ENCODE data around the gene RABEP2. TPM values are rescaled to one million over a fixed set of nuclear protein-coding genes. Genes with fewer than 3 reads are reported as not detected.
"Not testable (repeated sequence)": the region's sequence is repeated elsewhere in the genome, so short reads cannot be mapped to it uniquely, and the experiment has no call there.

RABEP2 gene
- total RNA-seq, 1 donor from 2014 or later, result 52.1 TPM

DNA sequence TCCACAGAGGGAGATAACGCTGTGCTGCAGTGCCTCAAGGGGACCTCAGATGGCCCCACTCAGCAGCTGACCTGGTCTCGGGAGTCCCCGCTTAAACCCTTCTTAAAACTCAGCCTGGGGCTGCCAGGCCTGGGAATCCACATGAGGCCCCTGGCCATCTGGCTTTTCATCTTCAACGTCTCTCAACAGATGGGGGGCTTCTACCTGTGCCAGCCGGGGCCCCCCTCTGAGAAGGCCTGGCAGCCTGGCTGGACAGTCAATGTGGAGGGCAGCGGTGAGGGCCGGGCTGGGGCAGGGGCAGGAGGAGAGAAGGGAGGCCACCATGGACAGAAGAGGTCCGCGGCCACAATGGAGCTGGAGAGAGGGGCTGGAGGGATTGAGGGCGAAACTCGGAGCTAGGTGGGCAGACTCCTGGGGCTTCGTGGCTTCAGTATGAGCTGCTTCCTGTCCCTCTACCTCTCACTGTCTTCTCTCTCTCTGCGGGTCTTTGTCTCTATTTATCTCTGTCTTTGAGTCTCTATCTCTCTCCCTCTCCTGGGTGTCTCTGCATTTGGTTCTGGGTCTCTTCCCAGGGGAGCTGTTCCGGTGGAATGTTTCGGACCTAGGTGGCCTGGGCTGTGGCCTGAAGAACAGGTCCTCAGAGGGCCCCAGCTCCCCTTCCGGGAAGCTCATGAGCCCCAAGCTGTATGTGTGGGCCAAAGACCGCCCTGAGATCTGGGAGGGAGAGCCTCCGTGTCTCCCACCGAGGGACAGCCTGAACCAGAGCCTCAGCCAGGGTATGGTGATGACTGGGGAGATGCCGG is 7.5 kb upstream of the RABEP2 start:
- DNase-seq (ENCODE audit: low read depth), result no peak

DNA sequence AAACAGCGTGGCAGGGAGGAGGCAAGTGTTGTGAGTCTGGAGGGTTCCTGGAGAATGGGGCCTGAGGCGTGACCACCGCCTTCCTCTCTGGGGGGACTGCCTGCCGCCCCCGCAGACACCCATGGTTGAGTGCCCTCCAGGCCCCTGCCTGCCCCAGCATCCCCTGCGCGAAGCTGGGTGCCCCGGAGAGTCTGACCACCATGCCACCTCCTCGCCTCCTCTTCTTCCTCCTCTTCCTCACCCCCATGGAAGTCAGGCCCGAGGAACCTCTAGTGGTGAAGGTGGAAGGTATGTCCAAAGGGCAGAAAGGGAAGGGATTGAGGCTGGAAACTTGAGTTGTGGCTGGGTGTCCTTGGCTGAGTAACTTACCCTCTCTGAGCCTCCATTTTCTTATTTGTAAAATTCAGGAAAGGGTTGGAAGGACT is 6.8 kb upstream of the RABEP2 start, which contains the start of gene CD19:
TSS of gene CD19 (plus strand) at position 171 of the 425 bp plus-strand sequence. CDS start at position 201, 30 bp downstream.
- DNase-seq (ENCODE audit: low read depth), result no peak

DNA sequence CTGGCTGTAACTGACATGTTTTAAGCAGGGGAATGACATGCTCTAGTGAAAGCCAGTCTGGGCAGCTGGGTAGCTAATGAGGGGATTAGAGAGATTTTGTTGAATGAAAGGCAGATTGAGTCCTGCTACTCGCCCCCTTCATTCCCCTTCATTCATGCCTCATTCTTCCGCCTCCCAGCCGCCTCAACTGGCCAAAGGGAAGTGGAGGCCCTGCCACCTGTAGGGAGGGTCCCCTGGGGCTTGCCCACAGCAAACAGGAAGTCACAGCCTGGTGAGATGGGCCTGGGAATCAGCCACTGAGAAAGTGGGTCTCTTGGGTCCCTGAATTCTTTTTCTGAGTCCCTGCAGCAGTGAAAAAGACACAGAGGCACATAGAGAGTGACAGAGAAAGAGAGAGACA is 5.6 kb upstream of the RABEP2 start:
- DNase-seq (ENCODE audit: low read depth), result no peak

DNA sequence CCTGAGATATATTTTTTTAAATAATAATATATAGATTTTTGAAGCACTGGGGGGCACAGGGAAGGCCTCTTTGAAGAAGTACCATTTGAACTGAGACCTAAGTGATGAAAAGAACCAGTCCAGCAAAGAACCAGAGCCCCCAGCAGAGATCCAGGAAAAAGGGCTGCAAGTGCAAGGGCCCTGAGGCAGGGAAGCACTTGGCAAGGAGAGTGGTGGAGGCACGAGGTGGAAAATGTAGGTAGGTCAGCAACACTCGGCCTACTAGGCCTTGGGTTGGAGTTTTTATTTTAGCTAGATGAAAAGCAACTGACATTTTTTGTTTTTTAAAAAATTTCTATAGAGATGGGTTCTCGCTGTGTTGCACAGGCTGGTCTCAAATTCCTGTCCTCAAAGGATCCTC is 5.2 kb upstream of the RABEP2 start:
- DNase-seq (ENCODE audit: low read depth), result no peak

DNA sequence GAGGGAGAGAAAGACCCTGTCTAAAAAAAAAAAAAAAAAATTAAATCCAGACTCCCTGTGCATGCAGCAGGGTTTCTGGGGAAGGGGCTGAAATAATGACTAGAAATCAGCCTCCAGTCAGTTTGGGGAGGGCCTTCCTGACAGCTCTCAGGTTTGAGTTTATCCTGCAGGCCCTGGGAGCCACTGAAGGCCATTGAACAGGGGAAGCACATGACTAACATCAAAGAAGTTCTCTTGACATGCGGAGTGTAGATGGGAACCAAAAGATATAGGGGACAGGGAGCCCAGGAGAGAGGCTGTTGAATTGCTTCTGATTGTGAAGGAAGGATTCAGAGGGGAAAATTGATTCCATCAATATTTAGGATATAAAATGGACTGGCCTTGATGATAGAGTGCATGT is 2.8 kb upstream of the RABEP2 start:
- no peak for DNase-seq (ENCODE audit: low read depth)

DNA sequence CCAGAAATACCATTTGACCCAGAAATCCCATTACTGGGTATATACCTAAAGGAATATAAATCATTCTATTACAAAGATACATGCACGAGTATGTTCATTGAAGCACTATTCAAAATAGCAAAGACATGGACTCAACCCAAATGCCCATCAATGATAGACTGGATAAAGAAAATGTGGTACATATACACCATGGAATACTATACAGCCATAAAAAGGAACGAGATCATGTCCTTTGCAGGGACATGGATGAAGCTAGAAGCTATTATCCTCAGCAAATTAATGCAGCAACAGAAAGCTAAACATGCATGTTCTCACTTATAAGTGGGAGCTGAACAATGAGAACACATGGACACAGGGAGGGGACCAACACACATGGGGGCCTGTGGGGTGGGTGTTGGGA is 1.2 kb upstream of the RABEP2 start:
- not testable (repeated sequence) for DNase-seq (ENCODE audit: low read depth)

DNA sequence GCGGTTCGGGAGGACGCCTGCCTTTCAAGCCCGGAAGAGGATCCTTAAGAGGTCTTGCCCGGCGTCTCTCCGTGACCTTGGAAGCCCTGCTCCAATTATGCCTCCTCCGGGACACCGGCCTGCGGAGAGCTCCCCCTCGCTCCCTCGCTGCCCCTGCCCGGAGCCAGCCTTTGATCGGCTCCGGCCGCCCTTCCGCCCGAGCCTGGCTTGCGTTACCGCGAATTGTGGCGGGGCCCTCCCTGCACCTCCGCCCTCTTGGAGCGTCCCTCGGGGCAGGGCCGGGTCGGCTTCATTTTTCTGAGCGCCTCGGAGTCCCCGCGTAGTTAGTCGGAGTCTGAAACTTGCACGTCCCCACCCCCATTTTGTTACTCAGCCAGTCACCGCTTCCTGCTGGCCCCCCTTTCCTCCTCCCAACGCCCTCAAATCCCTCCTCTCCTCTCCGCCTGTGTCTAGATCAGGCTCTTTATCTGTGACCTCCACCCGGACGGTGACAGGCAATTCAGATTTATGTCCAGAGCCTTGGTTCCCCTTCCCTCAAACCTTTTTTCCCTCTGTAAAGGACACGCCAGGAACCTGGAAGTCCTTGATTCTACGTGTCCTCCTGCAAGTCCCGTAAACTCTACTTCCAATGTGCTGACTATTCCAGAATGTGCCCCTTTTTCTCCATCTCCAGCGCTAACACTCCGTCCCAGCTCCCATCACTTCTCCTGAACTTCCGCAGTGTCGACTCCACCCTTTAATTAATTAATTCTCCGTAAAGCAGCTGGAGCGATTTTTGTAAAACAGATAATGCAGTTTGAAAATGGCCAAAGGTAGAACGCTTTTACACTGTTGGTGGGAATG is 569 bp upstream of the RABEP2 start:
- DNase-seq (ENCODE audit: low read depth), result peak; percentile 57

DNA sequence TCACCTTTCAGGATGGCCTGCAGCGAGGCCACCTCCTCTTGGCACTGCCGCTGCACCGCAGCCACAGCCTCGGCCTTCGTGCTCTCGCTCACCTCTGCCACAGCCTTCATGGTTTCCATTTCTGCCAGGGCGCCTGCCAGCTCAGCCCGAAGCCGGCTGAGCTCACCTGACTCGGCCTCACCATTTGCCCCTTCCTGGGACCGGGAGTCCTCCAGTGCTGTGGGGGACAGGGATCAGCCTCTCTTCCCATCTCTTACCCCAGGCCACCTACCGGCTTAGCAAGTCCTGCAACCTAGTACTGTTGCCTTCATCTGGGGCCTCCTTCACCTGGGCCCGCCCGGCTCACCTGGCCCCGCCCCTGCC is 658 bp downstream of the RABEP2 start:
- no peak for DNase-seq (ENCODE audit: low read depth)

DNA sequence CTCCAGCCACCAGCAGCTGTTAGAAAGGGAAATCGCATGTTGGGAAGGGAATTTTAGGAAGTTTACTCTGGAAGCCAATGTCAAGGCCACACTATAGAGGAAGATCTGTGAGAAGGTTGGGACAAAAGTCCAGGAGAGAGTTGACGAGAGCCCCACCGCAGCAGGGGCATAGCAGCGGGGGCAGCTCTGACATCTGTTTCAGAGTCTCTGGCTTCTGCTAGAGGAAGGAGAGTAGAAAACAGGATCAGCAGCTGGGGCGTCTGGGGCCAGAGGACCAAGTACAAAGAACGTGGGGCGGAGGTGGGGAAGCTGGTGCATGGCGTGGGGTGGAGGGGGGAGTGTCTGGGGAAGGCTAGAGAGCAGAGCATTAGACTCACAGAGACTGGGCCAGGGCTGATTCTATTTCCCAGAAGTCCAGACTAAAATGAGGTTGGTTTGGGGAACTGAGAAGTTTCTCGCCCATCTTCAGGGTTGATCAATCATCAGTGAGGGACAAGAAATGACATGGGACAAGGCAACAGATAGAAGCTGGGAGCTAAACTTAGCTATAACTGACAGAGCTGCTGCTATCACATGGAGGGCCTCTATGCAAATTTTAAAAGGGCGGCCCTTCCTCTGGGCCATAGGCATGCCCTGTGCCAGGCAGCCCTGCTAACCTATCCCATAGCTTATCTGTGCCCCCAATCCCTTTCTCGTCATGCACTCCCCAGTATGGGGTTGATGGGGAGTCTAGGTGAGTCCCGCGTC is 1.2 kb downstream of the RABEP2 start:
- DNase-seq (ENCODE audit: low read depth), result no peak

DNA sequence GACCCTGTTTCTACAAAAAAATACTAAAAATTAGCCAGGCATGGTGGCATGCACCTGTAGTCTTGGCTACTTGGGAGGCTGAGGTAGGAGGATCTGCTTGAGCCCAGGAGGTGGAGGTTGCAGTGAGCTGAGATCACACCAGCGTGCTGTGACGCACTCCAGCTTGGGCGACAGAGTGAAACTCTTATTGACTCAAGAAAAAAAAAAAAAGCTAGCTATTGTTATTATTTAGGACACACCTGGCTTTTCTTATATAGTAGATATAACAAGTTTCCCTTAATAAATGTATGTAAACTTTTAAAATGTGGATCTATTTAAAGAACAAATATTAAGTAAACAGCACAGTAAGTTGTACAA is 1.8 kb downstream of the RABEP2 start:
- DNase-seq (ENCODE audit: low read depth), result no peak

DNA sequence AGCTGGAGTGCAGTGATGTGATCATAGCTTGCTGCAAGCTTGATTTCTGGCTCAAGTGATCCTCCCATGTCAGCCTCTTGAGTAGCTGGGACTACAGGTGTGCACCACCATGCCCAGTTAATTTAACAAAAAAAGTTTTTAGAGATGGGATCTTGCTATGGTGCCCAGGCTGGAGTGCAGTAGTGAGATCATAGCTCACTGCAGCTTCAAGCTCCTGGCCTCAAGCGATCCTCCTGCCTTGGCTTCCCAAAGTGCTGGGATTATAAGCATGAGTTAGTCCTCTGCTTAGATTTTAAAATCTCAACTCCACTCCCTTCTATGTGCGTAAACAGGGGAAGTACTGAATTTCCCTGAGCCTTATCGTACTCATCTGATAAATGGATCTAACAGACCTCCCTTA is 6.3 kb downstream of the RABEP2 start:
- DNase-seq (ENCODE audit: low read depth), result no peak

DNA sequence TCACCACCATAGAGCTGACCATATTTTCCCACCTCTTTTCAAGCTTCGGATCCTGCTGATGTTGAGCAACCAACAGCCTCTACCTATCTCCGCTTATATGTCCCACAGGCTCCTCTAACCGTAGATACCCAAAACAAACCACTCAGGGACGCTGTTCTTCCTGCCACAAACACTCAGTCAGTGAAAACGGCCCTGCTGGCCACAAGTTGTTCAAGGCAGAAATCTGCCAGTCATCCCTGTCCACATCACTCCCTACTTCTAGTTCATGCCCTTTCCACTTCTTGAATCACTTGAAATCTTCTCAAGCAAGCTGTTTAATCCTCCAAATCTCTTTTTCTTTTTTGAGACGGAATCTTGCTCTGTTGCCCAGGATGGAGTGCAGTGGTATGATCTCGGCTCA is 7.9 kb downstream of the RABEP2 start:
- no peak for DNase-seq (ENCODE audit: low read depth)

DNA sequence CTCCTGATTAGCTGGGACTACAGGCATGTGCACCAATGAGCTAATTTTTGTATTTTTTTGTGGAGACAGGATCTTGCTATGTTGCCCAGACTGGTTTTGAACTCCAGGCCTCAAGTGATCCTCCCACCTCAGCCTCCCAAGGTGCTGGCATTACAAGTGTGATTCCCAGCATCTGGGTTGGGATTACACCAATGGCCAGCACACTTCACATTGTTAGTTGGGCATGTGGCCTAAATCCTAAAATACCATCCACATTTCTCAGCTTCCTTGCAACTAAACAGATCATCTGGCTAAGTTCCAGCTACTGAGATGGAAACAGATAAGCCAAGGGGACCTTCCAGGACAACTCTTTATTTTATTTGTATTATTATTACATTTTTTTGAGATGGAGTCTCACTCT is 9.9 kb downstream of the RABEP2 start:
- DNase-seq (ENCODE audit: low read depth), result no peak

DNA sequence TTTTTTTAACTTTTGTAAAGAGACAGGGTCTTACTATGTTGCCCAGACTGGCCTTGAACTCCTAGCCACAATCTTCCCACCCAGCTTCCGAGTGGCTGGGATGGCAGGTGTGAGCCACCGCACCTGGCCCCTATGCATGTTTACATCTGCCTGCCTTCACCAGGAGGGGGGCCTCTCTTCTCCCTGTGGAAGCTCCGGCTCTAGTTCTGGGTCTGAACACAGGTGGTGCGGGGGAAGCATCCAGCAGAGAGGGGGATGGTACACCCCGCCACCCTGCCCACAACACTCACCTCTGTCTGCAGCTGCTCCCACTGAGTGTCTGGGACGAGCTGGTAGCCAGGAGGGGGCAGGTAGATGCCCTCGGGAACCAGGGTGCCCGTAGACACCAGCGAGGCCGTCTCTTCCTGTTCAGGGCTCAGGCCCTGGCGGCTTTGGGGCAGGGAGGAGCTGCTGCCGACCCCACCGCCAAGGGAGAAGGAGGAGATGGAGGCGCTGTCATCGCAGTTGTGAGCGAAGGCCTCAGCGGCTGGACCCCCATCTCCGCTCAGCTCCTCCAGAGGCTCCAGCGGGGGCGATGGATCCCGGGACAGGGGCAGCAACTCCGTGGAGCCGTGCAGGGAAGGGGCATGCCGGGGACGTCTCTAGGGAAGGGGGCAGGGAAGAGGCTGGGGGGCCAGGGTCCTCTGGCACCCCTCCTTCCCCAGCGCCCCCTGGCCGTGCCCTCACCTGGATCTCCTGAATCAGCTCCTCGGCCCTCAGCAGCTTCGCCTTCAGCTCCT is 10.9 kb downstream of the RABEP2 start:
- no peak for DNase-seq (ENCODE audit: low read depth)

DNA sequence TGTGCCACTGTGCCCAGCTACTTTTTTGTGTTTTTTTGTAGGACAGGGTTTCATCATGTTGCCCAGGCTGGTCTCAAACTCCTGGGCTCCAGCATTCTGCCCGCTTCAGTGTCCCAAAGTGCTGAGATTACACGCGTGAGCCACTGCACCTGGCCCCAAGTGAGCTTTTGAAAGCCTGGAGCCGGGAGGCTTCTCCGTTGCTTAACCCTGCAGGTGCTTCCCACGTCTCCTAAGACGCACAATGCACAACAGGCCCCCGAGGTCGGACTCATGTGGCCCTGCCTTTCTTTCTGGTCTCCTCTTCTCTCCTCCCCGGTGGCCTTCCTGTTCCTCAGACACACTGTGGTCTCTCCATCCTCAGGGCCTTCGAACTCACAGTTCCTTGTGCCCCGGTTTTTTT is 12.5 kb downstream of the RABEP2 start:
- DNase-seq (ENCODE audit: low read depth), result no peak

DNA sequence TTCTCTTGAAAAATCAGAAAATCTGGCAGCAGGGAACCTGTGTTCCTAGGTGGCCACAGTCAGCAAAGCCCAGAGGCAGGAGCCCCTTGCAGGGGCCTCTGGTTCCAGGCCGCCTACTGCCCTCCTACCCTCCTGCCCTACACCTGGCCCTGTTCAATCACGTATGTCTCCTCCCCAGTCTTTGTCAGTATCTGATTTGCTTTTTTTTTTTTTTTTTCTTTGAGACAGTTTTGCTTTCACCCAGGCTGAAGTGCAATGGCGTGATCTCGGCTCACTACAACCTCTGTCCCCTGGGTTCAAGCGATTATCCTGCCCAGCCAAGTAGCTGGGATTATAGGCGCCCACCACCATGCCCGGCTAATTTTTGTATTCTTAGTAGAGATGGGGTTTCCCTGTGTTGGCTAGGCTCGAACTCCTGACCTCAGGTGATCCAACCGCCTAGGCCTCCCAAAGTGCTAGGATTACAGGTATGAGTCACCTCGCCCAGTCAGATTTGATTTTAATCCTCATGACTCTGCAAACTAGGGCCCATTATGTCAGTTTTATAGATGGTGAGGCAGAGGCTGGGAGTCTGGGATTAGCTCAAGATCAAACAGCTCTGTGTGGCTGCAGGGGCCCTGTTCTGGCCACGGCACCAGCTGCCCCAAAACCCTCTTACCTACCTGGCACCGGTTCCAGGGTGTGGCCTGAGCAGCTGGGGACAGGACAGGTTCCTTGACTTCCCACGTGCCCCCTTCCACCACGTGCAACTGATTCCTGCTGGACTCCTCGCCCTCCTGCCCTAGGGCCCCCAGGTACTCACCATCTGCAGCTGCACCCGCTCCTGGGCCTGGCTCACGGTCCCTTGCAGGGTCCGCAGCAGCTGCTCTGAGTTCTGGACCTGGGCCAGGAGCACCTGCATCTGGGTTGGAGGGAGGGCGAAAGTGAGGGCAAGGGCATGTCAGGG is 14.7 kb downstream of the RABEP2 start:
- no peak for DNase-seq (ENCODE audit: low read depth)

DNA sequence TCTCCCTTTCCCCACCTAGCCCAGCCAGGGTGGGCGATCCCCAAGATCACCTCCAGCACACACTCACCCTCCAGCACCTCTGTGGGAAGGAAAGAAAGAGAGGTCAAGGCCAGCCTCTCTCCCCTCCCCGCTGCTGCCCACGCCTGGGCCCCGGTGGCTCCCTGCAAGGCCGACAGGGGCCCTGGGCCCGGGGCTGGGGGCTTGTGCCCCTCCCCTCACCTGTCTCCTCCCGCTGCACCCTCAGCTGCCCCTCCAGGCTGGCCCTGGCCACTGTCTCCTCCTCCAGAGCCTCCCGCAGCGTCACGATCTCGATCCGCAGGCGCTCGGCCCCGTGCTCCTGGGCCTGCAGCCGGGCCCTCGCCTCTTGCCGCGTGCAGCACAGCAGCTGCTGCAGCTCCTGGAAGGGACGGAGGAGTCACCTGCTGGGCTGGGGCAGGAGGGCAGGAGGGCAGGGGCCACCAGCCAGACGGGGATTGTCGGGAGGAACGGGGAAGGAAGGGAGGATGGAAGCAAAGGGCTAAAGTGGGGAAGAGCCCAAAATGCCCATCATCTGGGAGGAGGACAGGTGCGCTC is 19.2 kb downstream of the RABEP2 start:
- DNase-seq (ENCODE audit: low read depth), result no peak

DNA sequence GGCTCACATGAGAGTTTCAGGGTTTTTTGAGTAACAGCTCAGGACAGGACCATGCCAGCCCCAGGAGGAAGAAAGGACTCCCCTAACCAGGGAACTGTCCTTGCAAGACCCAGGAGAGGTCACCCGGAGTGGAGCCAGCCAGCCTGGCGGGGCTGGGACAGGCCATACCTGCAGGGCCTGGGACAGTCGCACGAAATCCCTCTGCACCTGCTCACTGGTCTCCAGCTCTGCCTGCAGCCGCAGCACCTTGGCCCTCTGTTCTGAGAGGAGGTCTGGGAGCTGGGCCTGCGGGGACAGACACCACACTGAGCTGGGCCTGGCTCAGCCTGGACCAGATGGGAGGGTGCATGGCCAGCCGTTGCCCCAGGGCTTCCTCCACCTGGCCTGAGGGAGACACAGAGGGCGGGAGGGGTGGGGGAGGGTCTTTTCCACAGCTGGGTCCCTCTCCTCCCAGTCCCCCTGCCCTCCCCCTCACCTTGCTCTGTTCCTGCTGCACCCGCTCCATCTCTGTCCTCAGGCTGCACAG is 19.7 kb downstream of the RABEP2 start:
- no peak for DNase-seq (ENCODE audit: low read depth)

DNA sequence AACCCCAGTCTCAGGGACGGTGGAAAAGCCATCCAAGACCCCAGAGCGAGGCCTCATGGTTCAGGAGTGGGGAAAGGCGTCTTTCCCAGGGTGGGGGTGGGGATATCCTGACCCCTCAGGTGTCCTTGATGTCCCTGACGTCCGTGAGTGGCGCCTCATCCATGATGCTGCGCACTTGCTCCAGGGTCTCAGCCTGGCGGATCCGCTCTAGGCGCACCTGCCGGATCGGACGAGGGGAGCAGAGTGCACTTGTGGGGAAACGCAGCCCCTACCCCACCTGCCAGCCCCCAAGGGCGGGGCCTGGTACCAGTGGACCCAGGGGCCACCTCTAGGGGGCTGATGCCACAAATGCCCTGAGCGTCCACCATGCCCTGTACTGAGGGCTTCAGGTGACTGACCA is 20.2 kb downstream of the RABEP2 start:
- DNase-seq (ENCODE audit: low read depth), result no peak

DNA sequence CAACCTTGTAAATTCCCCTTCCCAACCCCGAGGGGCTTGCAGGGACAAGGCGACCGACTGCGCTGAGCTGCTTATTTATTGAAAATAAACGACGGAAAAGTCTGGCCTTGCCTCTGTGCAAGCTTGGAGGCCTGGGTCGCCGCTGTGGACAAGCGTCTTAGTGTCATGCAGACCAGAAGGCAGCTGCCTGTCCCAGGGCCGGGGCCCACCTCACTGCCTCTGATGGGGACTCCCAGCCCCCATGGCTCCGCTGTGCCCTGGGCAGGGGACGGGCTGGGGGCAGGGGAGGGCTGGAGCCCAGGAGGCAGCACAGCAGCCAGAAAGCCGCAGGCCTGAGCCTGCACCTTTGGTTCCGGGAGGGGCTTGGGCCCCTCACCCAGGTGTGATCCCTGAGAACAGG is 20.7 kb downstream of the RABEP2 start:
- no peak for DNase-seq (ENCODE audit: low read depth)

Measured in renal cortical epithelial cell (primary cell).